Subcutaneous abdominal adipose tissue (tissue), 5 donors: ENCODE data around the gene OTX1.

Experiments
- H3K27ac ChIP-seq: one replicate; pipeline ENCODE4 v1.7.0; 2013; ENCODE audit warnings: low read depth, mild to moderate bottlenecking, inconsistent platforms, low read length, moderate library complexity
- H3K27me3 ChIP-seq, 5 donors: one replicate each; pipeline ENCODE4 v1.7.0; 2013; ENCODE audit warnings: low read length in 5 of 5, inconsistent platforms in 1 of 5; ENCODE audit not compliant: control insufficient read depth in 5 of 5, insufficient read depth in 4 of 5
- H3K36me3 ChIP-seq, 5 donors: one replicate each; pipeline ENCODE4 v1.7.0; 2013; ENCODE audit warnings: low read length in 5 of 5; ENCODE audit not compliant: control insufficient read depth in 5 of 5, insufficient read depth in 5 of 5
- H3K4me1 ChIP-seq, 5 donors: one replicate each; pipeline ENCODE4 v1.7.0; 2013; ENCODE audit warnings: low read length in 5 of 5, mild to moderate bottlenecking in 3 of 5, moderate library complexity in 1 of 5; ENCODE audit not compliant: control insufficient read depth in 5 of 5, insufficient read depth in 5 of 5
- H3K4me3 ChIP-seq, 5 donors: one replicate each; pipeline ENCODE4 v1.7.0; 2013; ENCODE audit warnings: low read length in 5 of 5, low read depth in 1 of 5
- H3K9ac ChIP-seq, 5 donors: one replicate each; pipeline ENCODE4 v1.7.0; 2013; ENCODE audit warnings: low read length in 5 of 5, mild to moderate bottlenecking in 4 of 5, moderate library complexity in 3 of 5
- H3K9me3 ChIP-seq, 5 donors: one replicate each; pipeline ENCODE4 v1.7.0; 2013; ENCODE audit warnings: low read length in 5 of 5; ENCODE audit not compliant: control insufficient read depth in 5 of 5
- donor health status: healthy.
- donor health status: healthy.
- donor health status: healthy.
- donor health status: healthy.
- donor health status: healthy.

The OTX1 gene

DNA sequence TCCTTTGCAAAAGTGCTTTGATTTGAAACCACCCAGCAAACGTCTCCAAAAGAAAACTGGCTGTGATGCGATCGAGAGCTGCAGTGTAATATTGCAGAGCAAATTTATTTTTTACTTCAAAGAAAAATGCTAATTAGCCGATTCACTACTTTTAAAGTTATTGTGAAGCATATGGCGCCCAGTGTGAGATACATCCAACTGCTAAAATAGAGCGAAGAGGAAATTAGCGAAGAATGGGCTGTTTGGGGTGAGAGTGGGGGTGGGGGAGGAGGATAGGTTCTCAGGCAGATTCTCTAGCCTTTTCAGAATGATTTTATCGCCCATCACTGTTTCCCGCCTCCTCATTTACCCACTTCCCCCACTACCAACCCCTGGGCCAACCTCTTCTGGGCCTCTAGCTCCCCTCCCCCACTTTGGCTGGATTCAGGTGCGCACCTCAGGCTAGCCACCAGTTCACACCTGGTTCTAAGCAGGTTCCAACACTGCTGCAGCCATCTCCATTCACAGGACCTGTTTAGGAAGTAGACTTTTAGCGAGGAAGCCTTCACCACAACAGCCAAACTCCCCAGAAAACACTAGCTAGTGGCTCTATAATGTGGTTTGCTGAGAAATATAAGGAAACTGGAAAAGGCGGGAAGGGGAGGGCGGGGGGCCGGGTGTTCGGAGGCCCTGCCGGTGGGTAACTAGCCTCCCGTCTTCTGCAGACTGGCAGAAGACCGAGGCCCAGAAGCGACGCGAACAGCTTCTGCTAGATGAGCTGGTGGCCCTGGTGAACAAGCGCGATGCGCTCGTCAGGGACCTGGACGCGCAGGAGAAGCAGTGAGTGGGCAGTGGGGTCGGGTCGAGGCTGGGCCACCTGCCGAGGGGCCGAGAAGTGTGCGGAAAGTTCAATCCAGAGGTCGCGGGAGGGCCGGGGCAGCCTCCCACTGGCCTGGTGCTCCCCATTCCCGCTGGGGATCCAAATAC lies 6.0 kb upstream of the OTX1 start:
- peaks cover 10 to 26% (median 20%) of the 10 kb centered on the region in 5 donors for H3K36me3 ChIP-seq
- no peak overlapping the region for H3K9ac ChIP-seq
- H3K27me3 ChIP-seq = peaks cover 0 to 25% (median 14%) of the 10 kb centered on the region in 5 donors
- no peak overlapping the region for H3K27ac ChIP-seq
- H3K9me3 ChIP-seq = no peaks in the 10 kb centered on the region
- H3K4me1 ChIP-seq = peaks cover 0 to 25% (median 24%) of the 10 kb centered on the region in 5 donors
- H3K4me3 ChIP-seq = no peak overlapping the region

DNA sequence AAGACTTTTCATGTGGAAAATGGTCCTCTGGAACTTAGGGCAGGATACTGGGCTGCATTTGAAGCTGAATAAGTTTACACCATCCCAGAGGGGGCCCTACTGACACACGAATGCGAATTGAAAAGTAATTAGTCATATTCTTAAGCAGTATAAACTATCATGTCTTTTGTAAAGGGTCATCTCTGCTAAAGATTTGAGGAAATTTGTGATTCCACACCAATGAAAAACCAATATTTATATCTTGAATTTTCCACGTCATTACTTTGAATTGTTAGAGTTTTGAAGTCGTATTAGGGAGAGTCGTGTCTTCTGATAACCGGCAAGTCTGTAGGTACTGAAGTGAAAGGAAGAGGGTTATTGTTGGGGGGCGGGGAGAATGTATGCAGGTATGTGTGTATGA lies 4.1 kb upstream of the OTX1 start:
- Histone ChIP-seq H3K9ac (no peak overlapping the region), H3K4me1 (peaks cover 0 to 43% (median 41%) of the 10 kb centered on the region in 5 donors), H3K27ac (no peak overlapping the region), H3K9me3 (no peaks in the 10 kb centered on the region), H3K4me3 (no peak overlapping the region), H3K36me3 (peaks cover 10 to 21% (median 20%) of the 10 kb centered on the region in 5 donors), H3K27me3 (peaks cover 2 to 37% (median 21%) of the 10 kb centered on the region in 5 donors)

DNA sequence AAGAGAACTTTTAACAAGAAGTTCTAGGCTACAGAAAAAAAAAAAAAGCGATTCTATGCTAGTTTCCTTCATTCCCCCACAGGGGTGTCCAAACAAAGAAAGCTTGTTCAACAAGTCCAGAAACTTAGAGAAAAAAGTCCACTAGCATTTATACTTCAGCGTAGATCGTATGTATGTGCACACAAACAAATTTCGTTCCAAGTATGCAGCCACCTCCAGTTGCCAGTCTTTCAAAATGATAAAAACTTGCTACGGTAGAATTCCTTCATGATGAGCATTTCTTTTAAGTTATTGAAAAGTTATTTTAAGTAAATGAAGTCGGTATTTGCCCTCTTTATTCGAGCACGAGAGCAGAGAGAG lies 3.7 kb upstream of the OTX1 start:
- no peak overlapping the region for H3K27ac ChIP-seq
- peaks cover 0 to 44% (median 41%) of the 10 kb centered on the region in 5 donors for H3K4me1 ChIP-seq
- H3K36me3 ChIP-seq = peaks cover 10 to 21% (median 20%) of the 10 kb centered on the region in 5 donors
- no peaks in the 10 kb centered on the region for H3K9me3 ChIP-seq
- H3K4me3 ChIP-seq = no peak overlapping the region
- H3K27me3 ChIP-seq = peaks cover 2 to 37% (median 24%) of the 10 kb centered on the region in 5 donors
- H3K9ac ChIP-seq = no peak overlapping the region

DNA sequence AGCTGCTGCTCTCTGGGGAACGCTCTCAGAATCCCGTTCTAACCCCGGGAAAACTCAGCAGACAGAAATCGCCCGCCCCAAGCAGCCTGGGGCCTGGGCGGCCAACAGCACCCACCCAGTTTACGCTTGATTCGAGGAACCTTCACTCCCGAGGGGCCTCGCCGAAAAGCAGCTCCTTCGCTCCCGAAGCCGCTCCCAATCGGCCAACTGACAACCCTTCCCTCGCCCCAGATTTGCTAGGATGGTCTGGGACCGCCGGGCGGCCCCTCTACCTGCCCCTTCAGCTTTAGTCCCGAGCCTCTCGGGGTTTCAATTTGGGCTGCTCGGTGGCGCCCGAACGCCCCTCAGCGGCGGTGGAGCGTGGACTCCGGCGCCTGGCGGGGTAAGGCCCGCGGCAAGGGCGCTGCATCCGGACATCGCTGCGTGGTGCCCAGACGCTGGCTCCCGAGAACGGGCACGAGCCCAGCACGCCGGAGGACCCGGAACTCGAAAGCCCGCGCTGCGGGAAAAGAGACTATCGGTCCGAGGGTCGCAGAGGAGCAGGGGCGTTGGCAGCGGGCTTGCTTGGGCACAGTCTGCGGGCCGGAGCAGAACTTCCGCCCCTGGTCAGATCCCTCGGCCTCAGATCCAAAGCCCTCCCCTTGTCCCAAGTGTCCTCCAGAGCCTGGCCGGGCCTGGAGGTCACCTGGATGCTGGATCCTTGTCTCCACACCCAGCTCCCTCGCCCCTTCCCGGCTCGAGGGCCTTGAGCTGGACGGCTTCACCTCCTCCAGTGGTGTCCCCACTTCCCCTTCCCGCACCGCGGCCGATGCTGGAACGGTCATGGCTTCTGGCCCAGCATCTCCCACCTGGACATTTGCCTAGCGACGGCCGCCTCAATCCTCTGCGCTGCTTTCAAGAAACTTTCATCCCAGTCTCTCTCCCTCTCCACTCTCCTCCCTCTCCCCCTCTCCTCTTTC lies 3.0 kb upstream of the OTX1 start:
- Histone ChIP-seq H3K9ac (no peak overlapping the region), H3K9me3 (no peaks in the 10 kb centered on the region), H3K27me3 (peaks cover 2 to 41% (median 29%) of the 10 kb centered on the region in 5 donors), H3K4me1 (peaks cover 0 to 47% (median 41%) of the 10 kb centered on the region in 5 donors), H3K4me3 (peak overlapping the region in 2 of 5 donors; percentile 14 to 33), H3K27ac (no peak overlapping the region), H3K36me3 (peaks cover 10 to 21% (median 20%) of the 10 kb centered on the region in 5 donors)

DNA sequence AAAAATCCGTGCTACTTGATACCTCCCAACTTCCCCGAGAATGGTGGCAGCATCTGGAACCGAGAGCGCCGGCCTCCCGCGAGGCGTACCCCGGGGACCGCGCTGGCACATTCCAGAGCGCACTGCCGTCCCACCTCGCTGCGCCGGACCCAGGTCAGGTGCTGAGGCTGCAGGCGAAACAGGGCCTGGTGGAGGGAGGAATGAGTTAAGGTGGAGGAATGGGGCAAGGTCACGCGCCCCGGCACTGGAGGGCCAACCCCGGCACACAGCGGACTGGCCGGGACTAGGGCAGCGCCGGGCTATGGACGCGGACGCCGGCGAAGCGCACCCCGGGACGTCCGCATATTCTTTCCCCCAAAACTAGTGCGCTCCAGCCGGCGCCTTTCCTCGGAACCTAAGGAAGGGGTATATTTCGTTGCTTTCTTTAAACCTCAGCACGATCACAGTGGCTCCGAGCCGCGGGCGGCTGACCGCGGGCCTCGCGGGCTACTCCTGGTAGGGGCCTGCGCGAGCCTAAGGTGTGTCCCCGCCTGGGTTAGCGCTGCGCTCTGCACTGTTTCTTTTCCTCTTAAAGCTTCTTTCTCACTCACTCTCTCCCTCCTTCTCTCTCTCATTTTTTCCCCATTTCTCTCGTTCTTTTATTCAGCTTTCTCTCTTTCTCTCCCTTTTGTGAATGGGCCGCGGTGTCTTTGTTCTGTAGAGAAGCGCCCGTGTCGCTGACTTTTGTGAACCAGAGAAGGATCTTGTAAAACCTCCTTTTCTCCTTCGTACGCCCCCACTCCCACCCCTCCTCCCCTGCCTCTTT lies 2.1 kb upstream of the OTX1 start:
- peaks cover 0 to 54% (median 41%) of the 10 kb centered on the region in 5 donors for H3K4me1 ChIP-seq
- no peak overlapping the region for H3K9ac ChIP-seq

GRCh38 chr2:63049211-63049969 lies 1.2 kb upstream of the OTX1 start:
- Histone ChIP-seq H3K27me3 (peaks cover 12 to 57% (median 47%) of the 10 kb centered on the region in 5 donors), H3K27ac (no peak overlapping the region), H3K4me1 (peaks cover 0 to 62% (median 47%) of the 10 kb centered on the region in 5 donors), H3K9me3 (no peaks in the 10 kb centered on the region), H3K9ac (peak overlapping the region in 1 of 5 donors; percentile 6), H3K4me3 (peak overlapping the region; percentile 53 to 72 (median 60)), H3K36me3 (peaks cover 10 to 21% (median 18%) of the 10 kb centered on the region in 5 donors)

More for the DNA sequence above, 2.1 kb upstream of the OTX1 start:
- Histone ChIP-seq H3K36me3 (peaks cover 10 to 21% (median 19%) of the 10 kb centered on the region in 5 donors), H3K27me3 (peaks cover 6 to 51% (median 39%) of the 10 kb centered on the region in 5 donors), H3K9me3 (no peaks in the 10 kb centered on the region), H3K4me3 (peak overlapping the region in 2 of 5 donors; percentile 33 to 37), H3K27ac (no peak overlapping the region)

- Histone ChIP-seq H3K27me3 (peaks cover 18 to 58% (median 53%) of the 10 kb centered on the region in 5 donors), H3K36me3 (peaks cover 8 to 17% (median 13%) of the 10 kb centered on the region in 5 donors), H3K4me3 (peak overlapping the region; percentile 53 to 72 (median 60)), H3K4me1 (peaks cover 0 to 67% (median 50%) of the 10 kb centered on the region in 5 donors), H3K27ac (no peak overlapping the region), H3K9ac (peak overlapping the region in 1 of 5 donors; percentile 6), H3K9me3 (no peaks in the 10 kb centered on the region)
Observed at GRCh38 chr2:63049970-63050333, 678 bp upstream of the OTX1 start.

DNA sequence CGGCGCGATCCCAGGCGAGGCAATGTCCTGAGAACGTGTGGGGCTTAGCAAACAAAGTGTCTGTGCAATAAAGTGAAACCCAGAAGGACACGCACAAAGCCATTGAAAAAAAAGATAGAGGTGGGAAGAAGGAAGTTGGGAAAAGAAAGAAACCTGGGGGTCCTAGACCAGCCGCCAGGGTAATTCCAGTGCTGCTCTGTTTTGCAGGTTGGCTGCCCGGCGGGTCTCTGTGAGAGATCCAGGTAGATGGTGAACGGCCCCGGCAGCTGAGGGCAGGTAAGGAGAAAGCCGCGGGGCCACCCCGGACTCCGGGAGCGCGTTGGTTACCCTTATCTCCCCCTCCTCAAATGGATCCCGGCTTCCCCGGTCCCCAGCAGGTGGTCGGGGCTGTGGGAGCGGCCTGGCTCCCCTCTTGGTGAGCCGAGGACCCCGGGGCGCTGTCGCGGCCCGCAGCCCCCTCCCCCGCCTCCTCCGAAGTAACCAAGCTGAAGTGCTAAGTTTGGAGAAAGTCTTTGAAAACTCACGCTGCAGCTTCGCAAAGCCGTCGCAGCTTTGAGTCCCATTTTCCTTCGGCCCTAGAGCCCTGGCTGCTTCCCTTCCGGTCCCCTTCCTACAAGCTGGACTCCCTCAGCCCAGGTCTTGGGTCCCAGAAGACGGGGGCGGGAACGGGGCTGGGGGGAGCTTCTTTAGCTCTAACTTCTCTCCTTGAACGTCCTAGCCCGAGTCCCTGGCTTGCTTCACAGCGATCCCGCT lies 588 bp downstream of the OTX1 start:
- Histone ChIP-seq H3K36me3 (peaks cover 0 to 5% (median 4%) of the 10 kb centered on the region in 5 donors), H3K27ac (no peak overlapping the region), H3K4me3 (peak overlapping the region; percentile 29 to 82 (median 64)), H3K27me3 (peaks cover 31 to 71% (median 65%) of the 10 kb centered on the region in 5 donors), H3K4me1 (peaks cover 0 to 80% (median 63%) of the 10 kb centered on the region in 5 donors), H3K9me3 (peaks cover 0 to 6% (median 0%) of the 10 kb centered on the region in 5 donors), H3K9ac (peak overlapping the region in 2 of 5 donors; percentile 35 to 48)
